Right kidney (tissue), 1 donor: ENCODE data around the gene ZFPM1.

ENCODE experiments used
- DNase-seq: peaks from one replicate; pipeline ENCODE4 v3.0.0-alpha.2; 2016

Gene ZFPM1

GRCh38 chr16:88529596-88529995 lies 76.5 kb downstream of the ZFPM1 start:
- DNase-seq: no peak

GRCh38 chr16:88530051-88530857 lies 77.2 kb downstream of the ZFPM1 start:
- DNase-seq: no peak

- no peak for DNase-seq
Observed at GRCh38 chr16:88530858-88531203, 77.8 kb downstream of the ZFPM1 start.

GRCh38 chr16:88531346-88531745 lies 78.3 kb downstream of the ZFPM1 start:
- DNase-seq: no peak

GRCh38 chr16:88531931-88532433 lies 78.9 kb downstream of the ZFPM1 start:
- DNase-seq: no peak

- no peak for DNase-seq
Observed at GRCh38 chr16:88532434-88533241, 79.6 kb downstream of the ZFPM1 start.

GRCh38 chr16:88533381-88533917 lies 80.4 kb downstream of the ZFPM1 start:
- peak; percentile 72 for DNase-seq

GRCh38 chr16:88533932-88534637 lies 81.0 kb downstream of the ZFPM1 start:
- peak; percentile 64 for DNase-seq

GRCh38 chr16:88534638-88535190 lies 81.6 kb downstream of the ZFPM1 start:
- DNase-seq: no peak

GRCh38 chr16:88535191-88535856 lies 82.2 kb downstream of the ZFPM1 start:
- no peak for DNase-seq

GRCh38 chr16:88535857-88536222 lies 82.8 kb downstream of the ZFPM1 start:
- DNase-seq: no peak

GRCh38 chr16:88536510-88536909 lies 83.4 kb downstream of the ZFPM1 start:
- no peak for DNase-seq

GRCh38 chr16:88536971-88537751 lies 84.1 kb downstream of the ZFPM1 start:
- no peak for DNase-seq

GRCh38 chr16:88537859-88538258 lies 84.8 kb downstream of the ZFPM1 start:
- DNase-seq: no peak

- DNase-seq: no peak
Observed at GRCh38 chr16:88538366-88539060, 85.4 kb downstream of the ZFPM1 start.

GRCh38 chr16:88539261-88539651 lies 86.2 kb downstream of the ZFPM1 start:
- DNase-seq: no peak

- no peak for DNase-seq
Observed at GRCh38 chr16:88539652-88540345, 86.7 kb downstream of the ZFPM1 start.

GRCh38 chr16:88540346-88540977 lies 87.4 kb downstream of the ZFPM1 start:
- DNase-seq: no peak
